Smooth muscle cell (in vitro differentiated cells): ENCODE results near the gene KTN1. TPM values are rescaled to one million over a fixed set of nuclear protein-coding genes. Genes with fewer than 3 reads are reported as not detected.
A peak's percentile ranks its signal among the peaks of the same experiment; 100 is the strongest.

ENCODE experiments used
- DNase-seq: peaks from one replicate; lab custom pipeline; 2025; ENCODE audit not compliant: unreplicated experiment; lab: John Stamatoyannopoulos, UW
- H2AFZ ChIP-seq: fragments of 200-600 bp; sonication (generic); 2 replicates; pipeline ENCODE4 v1.6.0; 2016; ENCODE audit warnings: antibody characterized with exemption, low read depth, mild to moderate bottlenecking
- H3F3A ChIP-seq: fragments of 200-600 bp; sonication (generic); 2 replicates; pipeline ENCODE4 v1.6.0; 2017; ENCODE audit warnings: antibody characterized with exemption, low read depth
- H3K27ac ChIP-seq: fragments of 200-600 bp; sonication (generic); 2 replicates; pipeline ENCODE4 v1.5.1; 2016; ENCODE audit warnings: low read depth, mild to moderate bottlenecking
- H3K27me3 ChIP-seq: fragments of 200-600 bp; sonication (generic); 2 replicates; pipeline ENCODE4 v1.6.1; 2016; ENCODE audit warnings: low read depth, mild to moderate bottlenecking
- H3K36me3 ChIP-seq: fragments of 200-600 bp; sonication (generic); 2 replicates; pipeline ENCODE4 v1.5.1; 2016; ENCODE audit warnings: low read depth
- H3K4me1 ChIP-seq: fragments of 200-600 bp; sonication (generic); 2 replicates; pipeline ENCODE4 v1.5.1; 2016; ENCODE audit warnings: low read depth
- H3K4me2 ChIP-seq: fragments of 200-600 bp; sonication (generic); 2 replicates; pipeline ENCODE4 v1.6.0; 2016; ENCODE audit warnings: mild to moderate bottlenecking
- H3K4me3 ChIP-seq: fragments of 200-600 bp; sonication (generic); 2 replicates; pipeline ENCODE4 v1.5.1; 2016; ENCODE audit warnings: mild to moderate bottlenecking
- H3K79me2 ChIP-seq: fragments of 200-600 bp; sonication (generic); 2 replicates; pipeline ENCODE4 v1.6.0; 2016; ENCODE audit warnings: low read depth, mild to moderate bottlenecking
- H3K9ac ChIP-seq: fragments of 200-600 bp; sonication (generic); 2 replicates; pipeline ENCODE4 v1.6.0; 2016; ENCODE audit warnings: low read depth
- H3K9me3 ChIP-seq: fragments of 200-600 bp; sonication (generic); replicated peaks from 2 replicates; pipeline ENCODE4 v1.5.1; 2016; ENCODE audit warnings: low read depth
- H4K20me1 ChIP-seq: fragments of 200-600 bp; sonication (generic); 2 replicates; pipeline ENCODE4 v1.6.0; 2016; ENCODE audit warnings: low read depth
- CTCF ChIP-seq: fragments of 200-600 bp; sonication (generic); IDR thresholded peaks from 2 replicates; pipeline ENCODE4 v1.5.1; 2017; ENCODE audit warnings: borderline replicate concordance, mild to moderate bottlenecking, antibody characterized with exemption; ENCODE audit not compliant: insufficient read depth, poor library complexity, severe bottlenecking
- WGBS: methylation state at CpG from one replicate; pipeline ENCODE4 v1.1.7; 2016; ENCODE audit warnings: low lambda C conversion rate; 5-methylcytosine and 5-hydroxymethylcytosine counted together
- polyA plus RNA-seq: library from polyadenylated mRNA; unstranded; fragments of >200 nt; fragmentation: Nextera tagmentation; extraction: Ambion mirVana; gene quantifications from 2 replicates; pipeline ENCODE4 v1.2.1, GENCODE V29; 2016
- total RNA-seq: library from RNA; depleted of rRNA; stranded (reverse); fragments of >200 nt; gene quantifications from 2 replicates; pipeline ENCODE4 v1.2.3, GENCODE V29; 2014

Gene KTN1
- total and polyA plus RNA-seq, 2 experiments from 2014 or later, result 84.8 to 119 TPM

GRCh38 chr14:55711175-55711811 is 131.3 kb downstream of the KTN1 start:
- 85% methylated on average over 3 of the region's 3 CpGs for WGBS
- H3K27me3 ChIP-seq, result no peaks in the 10 kb centered on the region
- no peaks in the 10 kb centered on the region for H3K36me3 ChIP-seq
- H3K79me2 ChIP-seq, result no peaks in the 10 kb centered on the region
- no peak overlapping the region for H3K4me3 ChIP-seq
- H3K4me1 ChIP-seq, result no peaks in the 10 kb centered on the region
- no peaks in the 10 kb centered on the region for H3F3A ChIP-seq
- H4K20me1 ChIP-seq, result no peaks in the 10 kb centered on the region
- no peak overlapping the region for H3K27ac ChIP-seq
- H3K4me2 ChIP-seq, result no peak overlapping the region
- H3K9me3 ChIP-seq, result no peaks in the 10 kb centered on the region
- H3K9ac ChIP-seq, result no peak overlapping the region
- DNase-seq, result no peak
- no peak for TF ChIP-seq CTCF
- no peak overlapping the region for H2AFZ ChIP-seq

DNA sequence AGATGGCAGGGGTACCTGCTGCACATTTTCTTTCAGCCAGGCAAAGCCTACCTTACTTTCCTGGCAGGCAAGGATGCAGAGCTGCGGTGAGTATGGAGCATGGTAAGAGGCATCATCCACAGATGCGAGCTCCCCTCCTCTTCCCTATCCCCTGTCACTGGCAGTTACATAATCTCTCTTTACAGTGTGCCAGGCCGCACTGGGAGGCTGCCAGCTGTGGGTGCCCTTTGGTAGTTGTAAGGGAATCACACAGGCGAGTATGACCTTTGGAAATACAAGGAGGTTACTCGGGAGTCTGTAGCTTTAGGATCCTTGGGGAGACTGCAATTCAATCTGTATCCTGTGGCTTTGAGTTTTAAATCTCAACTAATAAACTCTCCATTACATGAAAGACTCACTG is 132.5 kb downstream of the KTN1 start:
- H3K9ac ChIP-seq, result no peak overlapping the region
- no peaks in the 10 kb centered on the region for H3K9me3 ChIP-seq
- no peaks in the 10 kb centered on the region for H3K79me2 ChIP-seq
- TF ChIP-seq CTCF, result no peak
- H3K4me1 ChIP-seq, result no peaks in the 10 kb centered on the region
- no peak for DNase-seq
- no peak overlapping the region for H3K4me2 ChIP-seq
- WGBS, result 94% methylated on average over 5 of the region's 5 CpGs
- no peaks in the 10 kb centered on the region for H3K36me3 ChIP-seq
- no peak overlapping the region for H3K4me3 ChIP-seq
- H2AFZ ChIP-seq, result no peak overlapping the region
- H3K27me3 ChIP-seq, result no peaks in the 10 kb centered on the region
- no peaks in the 10 kb centered on the region for H4K20me1 ChIP-seq
- no peak overlapping the region for H3K27ac ChIP-seq
- H3F3A ChIP-seq, result no peaks in the 10 kb centered on the region

GRCh38 chr14:55713486-55713885 is 133.5 kb downstream of the KTN1 start:
- Histone ChIP-seq H3F3A (no peaks in the 10 kb centered on the region), H4K20me1 (no peaks in the 10 kb centered on the region), H3K4me1 (no peaks in the 10 kb centered on the region), H3K79me2 (no peaks in the 10 kb centered on the region), H3K9ac (no peak overlapping the region), H3K4me3 (no peak overlapping the region), H2AFZ (no peak overlapping the region), H3K9me3 (no peaks in the 10 kb centered on the region), H3K36me3 (no peaks in the 10 kb centered on the region), H3K4me2 (no peak overlapping the region), H3K27ac (no peak overlapping the region), H3K27me3 (no peaks in the 10 kb centered on the region)
- DNase-seq, result no peak
- TF ChIP-seq CTCF, result no peak
- 84% methylated on average over 4 of the region's 4 CpGs for WGBS

DNA sequence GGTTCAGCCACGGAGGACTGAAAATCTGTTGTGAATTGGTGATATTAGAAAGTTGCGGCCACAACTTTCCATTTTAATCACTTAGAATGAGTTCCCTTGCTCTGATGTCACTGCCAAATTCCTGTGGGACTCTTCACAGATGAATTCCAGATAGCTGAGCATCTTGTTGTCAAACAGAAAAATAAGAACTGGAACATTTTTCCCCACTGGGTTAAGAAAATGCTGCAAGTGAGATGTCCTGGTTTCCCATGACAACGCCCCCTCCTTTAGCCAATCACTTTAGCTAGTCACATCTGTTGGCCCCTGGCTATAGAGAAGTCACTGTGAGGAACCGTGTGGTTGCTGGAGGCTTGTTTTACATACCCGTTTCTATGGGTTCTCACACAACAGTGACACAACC is 135.9 kb downstream of the KTN1 start:
- H3K27ac ChIP-seq, result peak overlapping the region; percentile 73
- no peak for DNase-seq
- H3K36me3 ChIP-seq, result no peaks in the 10 kb centered on the region
- H3F3A ChIP-seq, result no peaks in the 10 kb centered on the region
- H3K27me3 ChIP-seq, result no peaks in the 10 kb centered on the region
- no peak overlapping the region for H2AFZ ChIP-seq
- no peaks in the 10 kb centered on the region for H3K4me1 ChIP-seq
- TF ChIP-seq CTCF, result no peak
- H3K9ac ChIP-seq, result peak overlapping the region; percentile 76
- peak overlapping the region; percentile 3 for H3K4me2 ChIP-seq
- H3K4me3 ChIP-seq, result no peak overlapping the region
- 43% methylated on average over 5 of the region's 5 CpGs for WGBS
- no peaks in the 10 kb centered on the region for H3K79me2 ChIP-seq
- H3K9me3 ChIP-seq, result no peaks in the 10 kb centered on the region
- no peaks in the 10 kb centered on the region for H4K20me1 ChIP-seq
